Psoas muscle (tissue), 8 donors: ENCODE measurements around the gene THAP8. TPM values are rescaled to one million over a fixed set of nuclear protein-coding genes. Genes with fewer than 3 reads are reported as not detected.

Source experiments
- ATAC-seq, 4 donors: fragments of 200-7000 bp; cut with Tn5 transposase; one replicate each; pipeline ENCODE4 v1.9.1; 2020; ENCODE audit warnings: moderate library complexity in 3 of 4, mild to moderate bottlenecking in 2 of 4
- DNase-seq, 2 donors: peaks; one replicate each; pipeline ENCODE4 v3.0.0-alpha.2; 2020
- H3K27ac ChIP-seq: fragments of 200-600 bp; one replicate; pipeline ENCODE4 v1.8.0; 2022
- H3K27me3 ChIP-seq, 3 donors: fragments of 200-600 bp in 1 of 3; one replicate each; pipeline versions ENCODE4 v1.6.1 to v1.8.0; 2013 to 2022; ENCODE audit warnings: low read length in 2 of 3, mild to moderate bottlenecking in 2 of 3, moderate library complexity in 1 of 3; ENCODE audit not compliant: insufficient read depth in 3 of 3
- H3K36me3 ChIP-seq, 2 donors: fragments of 200-600 bp in 1 of 2; one replicate each; pipeline versions ENCODE4 v1.6.1 to v1.8.0; 2013 to 2022; ENCODE audit warnings: low read depth in 1 of 2, mild to moderate bottlenecking in 1 of 2, moderate library complexity in 1 of 2; ENCODE audit not compliant: insufficient read depth in 1 of 2
- H3K4me1 ChIP-seq: fragments of 200-600 bp; one replicate; pipeline ENCODE4 v1.8.0; 2022
- H3K4me3 ChIP-seq: fragments of 200-600 bp; one replicate; pipeline ENCODE4 v1.8.0; 2022; ENCODE audit warnings: mild to moderate bottlenecking
- H3K9me3 ChIP-seq: fragments of 200-600 bp; one replicate; pipeline ENCODE4 v1.8.0; 2022
- WGBS, 3 donors: extraction: QIAGEN DNeasy Blood & Tissue Kit; methylation state at CpG; one replicate each; pipeline versions ENCODE4 v1.1.6 to v1.1.7; 2013; 5-methylcytosine and 5-hydroxymethylcytosine counted together
- intact Hi-C, 2 donors: fragments of 100-400 bp; cut with DNase I; formaldehyde crosslinking; loops; one replicate each; pipeline versions ENCODE4 v1.11.0 to v1.14.2; 2022
- polyA plus RNA-seq, 3 donors: library from polyadenylated mRNA; stranded (reverse); fragments of 200-250 nt; gene quantifications; one replicate each; pipeline ENCODE4 v1.2.3, GENCODE V29; 2013
- total RNA-seq, 4 donors: library from RNA; stranded (reverse); fragmentation: NEBNext Ultra II Directional in 2 of 4; extraction: Animal tissue kit (Norgen Biotek cat#: 25700) in 2 of 4; gene quantifications; one replicate each; pipeline versions ENCODE4 v1.2.1 to v1.2.4, GENCODE V29; 2021 to 2023
- TF ChIP-seq, protein P1 (sequence below): fragments of 200-600 bp; IDR thresholded peaks from one replicate; pipeline ENCODE4 v1.8.0; 2022; ENCODE audit warnings: antibody characterized with exemption
- donor health status: healthy with polysubstance abuse.
- donor health status: DM: no; HTN: no; CAD: no; lungs with moderate emphysema.
- donor health status: Bipolar disorder and iron deficiency.
- donor health status: healthy.
- donor health status: DM: yes; HTN: yes; CAD: no.
- donor health status: DM: no; HTN: no; CAD: no.
- donor health status: DM: no; HTN: no; CAD: no.
- donor health status: DM: yes; HTN: yes; CAD: no.

Gene THAP8
- total and polyA plus RNA-seq, 7 donors: 1.9 to 9.6 (median 3.6) TPM

DNA sequence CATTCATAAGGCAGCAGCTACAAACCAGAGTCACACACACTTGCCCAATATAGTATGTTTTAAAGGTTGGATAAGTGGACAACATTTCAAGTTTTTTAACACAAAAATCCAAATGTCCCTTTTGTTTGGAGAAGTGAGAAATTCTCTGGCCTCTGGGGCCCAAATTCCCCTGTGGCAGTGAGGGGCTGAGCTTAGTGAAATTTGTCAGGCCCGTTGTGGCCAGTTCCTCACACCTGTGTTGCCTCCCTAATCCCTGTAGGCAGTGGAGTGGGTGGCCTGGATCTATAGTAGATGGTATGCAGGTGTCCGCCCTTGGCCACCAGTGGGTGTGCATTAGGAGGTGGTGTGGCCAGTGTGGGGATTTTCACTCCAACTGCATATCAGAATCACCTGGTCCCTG, 7.3 kb upstream of the THAP8 start:
- H3K4me1 ChIP-seq: peaks cover 9% of the 10 kb centered on the region
- intact Hi-C loops: loop anchor here in 1 of 2 donors (5.0 kb wide), 1 partner anchor 41 kb away; no protein-coding TSS in a partner anchor
- H3K36me3 ChIP-seq: no peaks in the 10 kb centered on the region
- no peaks in the 10 kb centered on the region for H3K9me3 ChIP-seq
- DNase-seq: no peak
- H3K27me3 ChIP-seq: no peaks in the 10 kb centered on the region
- ATAC-seq: no peak
- H3K4me3 ChIP-seq: no peak overlapping the region
- TF ChIP-seq, protein P1, sequence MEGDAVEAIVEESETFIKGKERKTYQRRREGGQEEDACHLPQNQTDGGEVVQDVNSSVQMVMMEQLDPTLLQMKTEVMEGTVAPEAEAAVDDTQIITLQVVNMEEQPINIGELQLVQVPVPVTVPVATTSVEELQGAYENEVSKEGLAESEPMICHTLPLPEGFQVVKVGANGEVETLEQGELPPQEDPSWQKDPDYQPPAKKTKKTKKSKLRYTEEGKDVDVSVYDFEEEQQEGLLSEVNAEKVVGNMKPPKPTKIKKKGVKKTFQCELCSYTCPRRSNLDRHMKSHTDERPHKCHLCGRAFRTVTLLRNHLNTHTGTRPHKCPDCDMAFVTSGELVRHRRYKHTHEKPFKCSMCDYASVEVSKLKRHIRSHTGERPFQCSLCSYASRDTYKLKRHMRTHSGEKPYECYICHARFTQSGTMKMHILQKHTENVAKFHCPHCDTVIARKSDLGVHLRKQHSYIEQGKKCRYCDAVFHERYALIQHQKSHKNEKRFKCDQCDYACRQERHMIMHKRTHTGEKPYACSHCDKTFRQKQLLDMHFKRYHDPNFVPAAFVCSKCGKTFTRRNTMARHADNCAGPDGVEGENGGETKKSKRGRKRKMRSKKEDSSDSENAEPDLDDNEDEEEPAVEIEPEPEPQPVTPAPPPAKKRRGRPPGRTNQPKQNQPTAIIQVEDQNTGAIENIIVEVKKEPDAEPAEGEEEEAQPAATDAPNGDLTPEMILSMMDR: no peak
- H3K27ac ChIP-seq: no peak overlapping the region
- 83 to 91% (median 88%) methylated on average over 2 of the region's 2 CpGs for WGBS, 3 donors

DNA sequence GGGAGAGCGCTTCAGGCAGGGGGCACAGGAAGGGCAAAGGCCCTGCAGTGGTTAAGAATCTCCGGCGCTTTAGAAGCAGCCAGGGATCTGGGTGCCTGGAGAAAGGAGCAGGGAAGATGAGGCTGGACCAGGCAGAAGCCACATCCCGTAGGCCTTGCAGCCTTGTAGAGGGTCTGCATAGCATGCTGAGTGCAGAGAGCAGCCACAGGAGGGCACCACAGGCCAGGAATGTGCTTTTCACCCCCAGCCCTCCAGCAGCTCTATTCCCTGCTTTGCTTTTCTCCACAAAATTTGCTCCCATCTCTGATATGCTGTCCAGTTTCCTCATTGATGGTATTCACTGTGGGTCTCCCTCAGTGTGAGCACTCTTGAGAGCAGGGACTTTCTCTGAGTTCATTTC, 6.3 kb upstream of the THAP8 start:
- Histone ChIP-seq H3K27ac (no peak overlapping the region), H3K36me3 (no peaks in the 10 kb centered on the region), H3K4me3 (no peak overlapping the region), H3K9me3 (no peaks in the 10 kb centered on the region), H3K27me3 (no peaks in the 10 kb centered on the region), H3K4me1 (peaks cover 13% of the 10 kb centered on the region)
- intact Hi-C loops: loop anchor here in 1 of 2 donors (5.0 kb wide), 1 partner anchor 42 kb away; no protein-coding TSS in a partner anchor
- ATAC-seq (peak; percentile 61 to 95 (median 84)), DNase-seq (peak; percentile 31 to 70)
- TF ChIP-seq, protein P1: peak; percentile 57
- WGBS, 3 donors: 72 to 81% (median 74%) methylated on average over 4 of the region's 4 CpGs

DNA sequence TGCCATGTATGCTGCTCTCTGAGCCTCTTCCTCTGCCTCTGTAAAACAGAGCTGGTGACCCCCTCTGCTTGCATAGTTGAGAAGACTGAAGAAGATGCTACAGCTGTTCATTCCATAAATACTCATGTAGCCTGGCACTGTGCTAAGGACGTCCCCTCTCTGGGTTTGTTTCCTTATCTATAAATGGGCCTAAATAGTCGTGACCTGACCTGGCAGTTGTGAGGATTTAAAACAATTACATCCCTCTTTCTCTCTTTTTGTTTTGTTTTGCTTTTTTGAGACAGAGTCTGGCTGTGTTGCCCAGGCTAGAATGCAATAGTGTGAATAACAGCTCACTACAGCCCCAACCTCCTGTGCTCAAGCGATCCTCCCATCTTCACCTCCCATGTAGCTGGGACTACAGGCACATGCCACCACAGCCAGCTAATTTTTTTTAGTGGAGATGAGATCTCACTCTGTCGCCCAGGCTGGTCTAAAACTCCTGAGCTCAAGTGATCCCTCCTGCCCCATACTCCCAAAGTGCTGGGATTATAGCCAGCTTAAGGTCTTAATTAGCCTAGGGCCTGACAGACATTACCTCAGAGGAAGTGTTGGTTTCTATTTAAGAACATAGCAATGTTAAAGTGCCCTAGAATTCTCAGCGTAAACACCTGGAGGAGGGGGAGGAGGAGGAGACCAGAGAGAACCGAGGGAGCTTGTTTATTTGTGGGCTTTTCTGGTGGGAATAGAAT, 5.3 kb upstream of the THAP8 start:
- intact Hi-C loops: loop anchor here in 1 of 2 donors (5.0 kb wide), 1 partner anchor 53 kb away; the partner anchor contains the start of genes OVOL3 and POLR2I
- Histone ChIP-seq H3K27ac (peak overlapping the region; percentile 53), H3K9me3 (no peaks in the 10 kb centered on the region), H3K4me1 (peaks cover 19% of the 10 kb centered on the region), H3K27me3 (no peaks in the 10 kb centered on the region), H3K36me3 (no peaks in the 10 kb centered on the region), H3K4me3 (no peak overlapping the region)
- ATAC-seq: no peak
- no peak for DNase-seq
- TF ChIP-seq, protein P1: no peak
- 46 to 56% (median 47%) methylated on average over 6 of the region's 6 CpGs for WGBS, 3 donors

DNA sequence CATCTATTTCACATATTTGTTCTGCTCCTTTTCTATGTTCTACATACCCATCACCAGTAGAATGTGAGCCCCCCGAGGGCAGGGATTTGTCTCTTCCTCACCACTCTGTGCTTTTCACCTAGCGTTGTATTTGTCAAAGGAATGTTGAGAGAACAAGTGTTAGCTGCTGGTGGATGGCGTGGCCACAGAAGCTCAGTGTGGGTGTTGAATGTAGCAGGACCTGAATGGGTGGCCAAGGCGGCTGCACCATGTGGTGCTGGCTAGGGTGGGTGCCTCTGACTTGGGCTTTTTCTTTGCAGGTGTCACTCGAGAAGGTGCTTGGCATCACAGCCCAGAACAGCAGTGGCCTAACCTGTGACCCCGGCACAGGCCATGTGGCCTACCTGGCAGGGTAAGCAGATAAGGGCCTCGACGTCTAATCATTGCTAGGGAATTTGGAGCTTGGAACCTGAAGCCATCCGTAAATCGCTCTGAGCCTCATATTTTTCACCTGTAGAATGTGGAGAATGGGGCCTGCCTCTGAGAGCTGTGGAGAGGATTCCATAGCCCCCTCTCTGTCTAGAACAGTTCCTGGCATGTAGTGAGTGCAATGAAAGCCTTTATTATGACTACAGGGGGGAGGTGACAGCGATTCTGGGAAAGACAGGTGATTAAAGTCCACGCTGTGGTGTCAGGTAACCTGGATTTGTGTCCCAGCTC, 4.5 kb upstream of the THAP8 start:
- Histone ChIP-seq H3K36me3 (no peaks in the 10 kb centered on the region), H3K9me3 (no peaks in the 10 kb centered on the region), H3K4me3 (no peak overlapping the region), H3K4me1 (peaks cover 19% of the 10 kb centered on the region), H3K27me3 (no peaks in the 10 kb centered on the region), H3K27ac (peak overlapping the region; percentile 53)
- ATAC-seq (no peak), DNase-seq (no peak)
- TF ChIP-seq, protein P1: no peak
- 58 to 69% (median 65%) methylated on average over 12 of the region's 12 CpGs for WGBS, 3 donors
- intact Hi-C loops: loop anchor here in 1 of 2 donors (5.0 kb wide), 1 partner anchor 54 kb away; the partner anchor contains the start of genes OVOL3 and POLR2I
